Forelimb muscle (tissue), 1 donor: ENCODE measurements around the gene SLC35G4. TPM values are rescaled to one million over a fixed set of nuclear protein-coding genes. Genes with fewer than 3 reads are reported as not detected.
"Not testable (repeated sequence)": the region's sequence is repeated elsewhere in the genome, so short reads cannot be mapped to it uniquely, and the experiment has no call there.

Source experiments
- DNase-seq: peaks from one replicate; pipeline ENCODE4 v3.0.0-alpha.2; 2013; ENCODE audit warnings: low read depth
- polyA plus RNA-seq: library from polyadenylated mRNA; unstranded; fragments of 120-200 nt; gene quantifications from one replicate; pipeline ENCODE4 v1.2.1, GENCODE V29; 2013; ENCODE audit not compliant: insufficient read length

Gene SLC35G4
- polyA plus RNA-seq, 1 donor: not detected

GRCh38 chr18:11613611-11614010, 4.2 kb downstream of the SLC35G4 start:
- DNase-seq: not testable (repeated sequence)

- not testable (repeated sequence) for DNase-seq
Measured at GRCh38 chr18:11614042-11614441, 4.6 kb downstream of the SLC35G4 start.

DNA sequence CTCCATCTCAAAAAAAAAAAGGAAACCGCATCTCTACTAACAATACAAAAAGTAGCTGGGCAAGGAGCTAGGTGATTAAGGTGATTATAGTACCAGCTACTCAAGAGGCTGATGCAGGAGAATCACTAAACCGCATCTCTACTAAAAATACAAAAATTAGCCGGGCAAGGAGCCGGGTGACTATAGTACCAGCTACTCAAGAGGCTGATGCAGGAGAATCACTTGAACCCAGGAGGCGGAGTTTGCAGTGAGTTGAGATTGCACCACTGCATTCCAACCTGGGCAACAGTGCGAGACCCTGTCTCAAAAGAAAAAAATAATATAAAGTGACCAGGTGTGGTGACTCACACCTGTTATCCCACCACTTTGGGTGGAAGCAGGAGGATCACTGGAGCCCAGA, 5.6 kb downstream of the SLC35G4 start:
- not testable (repeated sequence) for DNase-seq

DNA sequence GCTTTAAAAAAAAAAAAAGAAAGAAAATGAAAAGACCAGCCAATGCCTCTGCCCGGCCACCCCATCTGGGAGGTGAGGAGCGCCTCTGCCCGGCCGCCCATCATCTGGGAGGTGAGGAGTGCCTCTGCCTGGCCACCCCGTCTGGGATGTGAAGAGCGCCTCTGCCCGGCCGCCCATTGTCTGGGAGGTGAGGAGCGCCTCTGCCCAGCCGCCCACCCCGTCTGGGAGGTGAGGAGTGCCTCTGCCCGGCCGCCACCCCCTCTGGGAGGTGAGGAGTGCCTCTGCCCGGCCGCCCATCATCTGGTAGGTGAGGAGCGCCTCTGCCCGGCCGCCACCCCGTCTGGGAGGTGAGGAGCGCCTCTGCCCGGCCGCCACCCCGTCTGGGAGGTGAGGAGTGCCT, 37.9 kb downstream of the SLC35G4 start:
- not testable (repeated sequence) for DNase-seq

GRCh38 chr18:11647804-11648203, 38.4 kb downstream of the SLC35G4 start:
- not testable (repeated sequence) for DNase-seq

GRCh38 chr18:11649839-11650238, 40.4 kb downstream of the SLC35G4 start:
- no peak for DNase-seq

DNA sequence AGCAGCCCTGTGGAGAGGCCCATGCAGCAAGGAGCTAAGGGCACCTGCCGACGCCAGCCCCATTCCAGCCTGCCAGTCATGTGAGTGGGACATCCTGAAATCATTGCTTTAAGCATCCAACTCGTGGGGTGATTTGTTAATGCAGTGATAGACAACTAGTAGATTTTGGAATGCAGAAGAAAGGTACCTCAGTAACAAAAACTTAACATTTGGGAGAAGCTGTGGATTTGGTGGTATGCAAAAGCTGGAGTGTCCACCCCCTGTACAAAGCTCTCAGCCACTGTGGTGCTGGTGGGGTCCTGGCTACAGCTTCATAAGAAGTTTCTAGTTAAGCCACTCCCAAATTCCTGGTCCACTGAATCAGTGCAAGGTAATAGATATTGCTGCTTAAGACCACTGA, 42.5 kb downstream of the SLC35G4 start:
- DNase-seq: no peak

DNA sequence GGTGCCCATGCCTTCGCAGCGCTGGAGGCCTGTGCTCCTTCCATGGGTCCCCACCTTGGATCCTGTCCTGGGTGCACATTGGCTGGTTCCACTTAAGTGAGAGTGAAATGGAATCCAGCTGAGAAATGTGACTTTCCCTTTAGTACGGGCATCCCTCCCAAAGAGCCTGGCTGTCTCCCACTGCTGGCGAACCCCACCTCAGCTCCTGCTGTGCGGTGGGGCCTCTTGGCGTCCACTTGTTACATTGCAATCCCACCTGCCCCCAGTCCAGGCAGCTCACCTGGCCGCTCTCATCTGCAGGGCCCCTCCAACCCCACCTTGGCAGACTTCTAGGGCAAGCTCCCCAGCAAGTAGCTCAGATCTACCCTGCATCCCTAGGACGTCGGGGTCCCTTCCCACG, 44.1 kb downstream of the SLC35G4 start:
- no peak for DNase-seq

- DNase-seq: no peak
Measured at GRCh38 chr18:11654736-11655605, 45.6 kb downstream of the SLC35G4 start.

DNA sequence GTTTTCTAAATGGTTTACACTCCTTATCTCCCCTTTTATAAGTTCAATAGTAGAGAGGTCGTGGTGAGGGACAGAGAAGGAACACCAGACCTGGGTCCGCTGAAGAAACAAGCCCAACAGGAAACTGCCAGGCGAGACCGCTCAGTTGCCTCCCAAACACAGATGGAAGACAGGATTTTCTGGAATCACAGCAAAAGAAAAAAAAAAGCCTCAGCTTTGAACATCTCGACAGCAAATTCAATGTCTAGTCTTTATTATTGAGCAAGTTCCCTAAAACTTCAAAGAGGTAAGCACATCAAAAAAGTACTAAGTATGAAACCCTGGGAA, 46.2 kb downstream of the SLC35G4 start:
- DNase-seq: no peak

GRCh38 chr18:11657152-11657551, 47.8 kb downstream of the SLC35G4 start:
- no peak for DNase-seq

- no peak for DNase-seq
Measured at GRCh38 chr18:11657554-11657953, 48.2 kb downstream of the SLC35G4 start.

GRCh38 chr18:11658019-11658418, 48.6 kb downstream of the SLC35G4 start:
- no peak for DNase-seq

- DNase-seq: no peak
Measured at GRCh38 chr18:11658989-11659388, 49.6 kb downstream of the SLC35G4 start.

Other genes with a start within 250 kb of the SLC35G4 start
- gene GNAL, start 79.7 kb downstream of the SLC35G4 start, polyA plus RNA-seq: 1.1 TPM
- gene CHMP1B, start 241.8 kb downstream of the SLC35G4 start, polyA plus RNA-seq: 21.7 TPM